Keratinocyte (primary cell): ENCODE measurements around the gene ACAA1. TPM values are rescaled to one million over a fixed set of nuclear protein-coding genes. Genes with fewer than 3 reads are reported as not detected.
"Not testable (repeated sequence)": the region's sequence is repeated elsewhere in the genome, so short reads cannot be mapped to it uniquely, and the experiment has no call there.

Experiments
- DNase-seq: peaks from one replicate; pipeline ENCODE4 v3.0.0-alpha.2; 2011; ENCODE audit warnings: low read depth, missing footprints, low spot score
- FAIRE-seq: peaks from 2 replicates; lab custom pipeline; 2011; peaks lifted over from hg19 to GRCh38; lab: Jason Lieb, UNC
- H2AFZ ChIP-seq: 2 replicates; pipeline ENCODE4 v1.6.0; 2012; ENCODE audit warnings: low read length, control low read depth, inconsistent platforms; ENCODE audit not compliant: control insufficient read depth
- H3K27ac ChIP-seq: 2 replicates; pipeline ENCODE4 v1.5.1; 2011; ENCODE audit warnings: low read length; ENCODE audit not compliant: control insufficient read depth, insufficient read depth
- H3K27me3 ChIP-seq: 3 replicates; pipeline ENCODE4 v1.6.0; 2011; ENCODE audit warnings: low read length; ENCODE audit not compliant: control insufficient read depth, insufficient read depth; ENCODE audit errors: extremely low read depth
- H3K36me3 ChIP-seq, 2 experiments: 2 replicates in 1 of 2; 3 replicates in 1 of 2; pipeline ENCODE4 v1.5.1; 2011; ENCODE audit warnings: low read length in 2 of 2, mild to moderate bottlenecking in 1 of 2; ENCODE audit not compliant: control insufficient read depth in 2 of 2, insufficient read depth in 2 of 2; ENCODE audit errors: extremely low read depth in 1 of 2
- H3K4me1 ChIP-seq: 3 replicates; pipeline ENCODE4 v1.5.1; 2011; ENCODE audit warnings: low read length; ENCODE audit not compliant: control insufficient read depth, insufficient read depth; ENCODE audit errors: extremely low read depth
- H3K4me2 ChIP-seq: 3 replicates; pipeline ENCODE4 v1.6.0; 2011; ENCODE audit warnings: low read depth, low read length; ENCODE audit not compliant: control insufficient read depth, insufficient read depth; ENCODE audit errors: extremely low read depth
- H3K4me3 ChIP-seq, 3 experiments: fragments of 200-600 bp in 1 of 3; sonication (generic) in 1 of 3; 2 replicates in 2 of 3; 3 replicates in 1 of 3; pipeline ENCODE4 v1.5.1; 2011 to 2016; ENCODE audit warnings: low read length in 3 of 3, mild to moderate bottlenecking in 3 of 3, control low read depth in 2 of 3, inconsistent platforms in 1 of 3, low read depth in 1 of 3, mixed read lengths in 1 of 3, mixed run types in 1 of 3, moderate library complexity in 1 of 3; ENCODE audit not compliant: control insufficient read depth in 2 of 3, insufficient read depth in 2 of 3; ENCODE audit errors: extremely low read depth in 1 of 3
- H3K79me2 ChIP-seq: 2 replicates; pipeline ENCODE4 v1.6.0; 2012; ENCODE audit warnings: low read length; ENCODE audit not compliant: control insufficient read depth, insufficient read depth
- H3K9ac ChIP-seq: 3 replicates; pipeline ENCODE4 v1.6.0; 2011; ENCODE audit warnings: low read length; ENCODE audit not compliant: control insufficient read depth, insufficient read depth; ENCODE audit errors: extremely low read depth
- H3K9me1 ChIP-seq: 3 replicates; pipeline ENCODE4 v1.6.0; 2011; ENCODE audit warnings: low read length; ENCODE audit not compliant: control insufficient read depth, insufficient read depth; ENCODE audit errors: extremely low read depth
- H3K9me3 ChIP-seq: 2 replicates; pipeline ENCODE4 v1.5.1; 2012; ENCODE audit warnings: low read depth, low read length; ENCODE audit not compliant: control insufficient read depth
- H4K20me1 ChIP-seq: 3 replicates; pipeline ENCODE4 v1.6.0; 2011; ENCODE audit warnings: low read length; ENCODE audit not compliant: control insufficient read depth, insufficient read depth; ENCODE audit errors: extremely low read depth
- CTCF ChIP-seq, 3 experiments: IDR thresholded peaks in 1 of 3; conservative IDR thresholded peaks in 1 of 3; optimal IDR thresholded peaks in 1 of 3; 2 replicates in 2 of 3; 3 replicates in 1 of 3; pipeline versions ENCODE3 to v1.5.1; 2011; ENCODE audit warnings: low read length in 3 of 3, mild to moderate bottlenecking in 3 of 3, moderate library complexity in 2 of 3, control low read depth in 1 of 3, inconsistent platforms in 1 of 3; ENCODE audit not compliant: insufficient read depth in 2 of 3; ENCODE audit errors: extremely low read depth in 1 of 3
- EZH2 ChIP-seq: IDR thresholded peaks from one replicate; pipeline ENCODE4 v1.6.1; 2012; ENCODE audit warnings: inconsistent platforms, mild to moderate bottlenecking, low read length, moderate library complexity
- dilution Hi-C: fragments of 300-500 bp; cut with MboI; formaldehyde crosslinking; loops from one replicate; pipeline ENCODE4 v1.7.0; 2020; ENCODE audit warnings: low sequenced_read_pairs; ENCODE audit not compliant: extremely low pct_ligation_motif_present
- polyA plus RNA-seq, 5 experiments: library from polyadenylated mRNA; depleted of rRNA in 3 of 5; stranded (reverse) in 3 of 5; stranded (forward) in 1 of 5; unstranded in 1 of 5; fragments of >200 nt; gene quantifications; 1 replicate in 1 of 5; 2 replicates in 3 of 5; 3 replicates in 1 of 5; pipeline versions ENCODE4 v1.2.1 to v1.2.3, GENCODE V29; 2011 to 2012; ENCODE audit warnings: missing spikeins in 2 of 5, low read depth in 1 of 5, low replicate concordance in 1 of 5

Gene ACAA1
- polyA plus RNA-seq, 1 donor (not counting 4 experiments of a cell fraction or from before 2014, with no cell fraction given), result 85.3 TPM

GRCh38 chr3:38134517-38135143, 2.3 kb downstream of the ACAA1 start:
- dilution Hi-C loops, H3K4me2 ChIP-seq, H3K4me3 ChIP-seq, H3K9me1 ChIP-seq, H4K20me1 ChIP-seq, DNase-seq, FAIRE-seq, H3K27me3 ChIP-seq, H3K9me3 ChIP-seq, H3K9ac ChIP-seq, H3K27ac ChIP-seq, H2AFZ ChIP-seq: not testable (repeated sequence)
- Histone ChIP-seq H3K36me3 (peaks cover 19 to 34% of the 10 kb centered on the region in 2 experiments), H3K79me2 (peaks cover 39% of the 10 kb centered on the region), H3K4me1 (peaks cover 30% of the 10 kb centered on the region)

GRCh38 chr3:38133557-38134405, 3.1 kb downstream of the ACAA1 start:
- Histone ChIP-seq H3K4me3 (no peak overlapping the region), H3K4me2 (peak overlapping the region; percentile 20), H3K27me3 (no peaks in the 10 kb centered on the region), H3K9me1 (no peaks in the 10 kb centered on the region), H3K9ac (no peak overlapping the region), H3K36me3 (peaks cover 25 to 41% of the 10 kb centered on the region in 2 experiments), H4K20me1 (no peaks in the 10 kb centered on the region), H3K27ac (no peak overlapping the region), H3K9me3 (no peaks in the 10 kb centered on the region), H3K4me1 (peaks cover 26% of the 10 kb centered on the region), H3K79me2 (peaks cover 31% of the 10 kb centered on the region), H2AFZ (no peak overlapping the region)
- FAIRE-seq (no peak), DNase-seq (no peak)
- dilution Hi-C loops, result no loop called here
- no peak for TF ChIP-seq CTCF (optimal IDR thresholded peaks at IDR 0.05 in 1 of 3, IDR thresholded peaks at IDR 0.05 in 1 of 3, conservative IDR thresholded peaks at IDR 0.05 in 1 of 3; ENCODE audit: extremely low read depth in 1 of 3, insufficient read depth in 2 of 3, low read length in 3 of 3)
- no peak for TF ChIP-seq EZH2
